GM12892 (cell line): Measurements from ENCODE around the gene MYOM3.

Source experiments
- POLR2A ChIP-seq: IDR thresholded peaks from 2 replicates; pipeline ENCODE4 v1.6.1; 2011; ENCODE audit warnings: low read depth, low read length, control low read depth
- TAF1 ChIP-seq: IDR thresholded peaks from 2 replicates; pipeline ENCODE4 v1.6.1; 2011; ENCODE audit warnings: low read depth, mild to moderate bottlenecking, control low read depth, low read length, borderline replicate concordance

DNA sequence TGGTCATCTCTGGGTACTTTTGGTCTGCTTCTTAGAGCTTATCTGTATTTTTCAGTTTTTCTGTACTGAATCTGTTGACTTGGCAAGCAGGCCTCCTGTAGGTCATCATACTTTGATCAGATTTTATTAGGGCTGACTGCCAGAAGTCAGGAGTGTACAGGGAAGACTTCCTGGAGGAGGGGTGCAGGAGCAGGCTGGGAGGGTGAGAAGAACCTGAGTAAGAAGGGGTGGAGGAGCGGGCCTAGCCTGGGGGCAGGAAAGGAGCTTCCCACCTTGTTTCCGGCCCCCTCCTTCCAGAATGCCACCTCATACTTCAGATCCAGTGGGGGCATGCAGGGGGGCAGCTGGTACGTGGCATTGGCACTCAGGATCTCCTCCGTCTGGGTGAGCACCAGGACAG lies 49.3 kb upstream of the MYOM3 start:
- TF ChIP-seq POLR2A, result no peak
- no peak for TF ChIP-seq TAF1
